Activated CD8-positive, alpha-beta memory T cell treated with anti-CD3 and anti-CD28 coated beads, Interleukin-2, amount 50 U/mL, for 48 hours (primary cell): ENCODE results near the gene HRH4.

Experiments
- DNase-seq: peaks from one replicate; pipeline ENCODE4 v3.0.0-alpha.2; 2020

Gene HRH4, protein sequence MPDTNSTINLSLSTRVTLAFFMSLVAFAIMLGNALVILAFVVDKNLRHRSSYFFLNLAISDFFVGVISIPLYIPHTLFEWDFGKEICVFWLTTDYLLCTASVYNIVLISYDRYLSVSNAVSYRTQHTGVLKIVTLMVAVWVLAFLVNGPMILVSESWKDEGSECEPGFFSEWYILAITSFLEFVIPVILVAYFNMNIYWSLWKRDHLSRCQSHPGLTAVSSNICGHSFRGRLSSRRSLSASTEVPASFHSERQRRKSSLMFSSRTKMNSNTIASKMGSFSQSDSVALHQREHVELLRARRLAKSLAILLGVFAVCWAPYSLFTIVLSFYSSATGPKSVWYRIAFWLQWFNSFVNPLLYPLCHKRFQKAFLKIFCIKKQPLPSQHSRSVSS

DNA sequence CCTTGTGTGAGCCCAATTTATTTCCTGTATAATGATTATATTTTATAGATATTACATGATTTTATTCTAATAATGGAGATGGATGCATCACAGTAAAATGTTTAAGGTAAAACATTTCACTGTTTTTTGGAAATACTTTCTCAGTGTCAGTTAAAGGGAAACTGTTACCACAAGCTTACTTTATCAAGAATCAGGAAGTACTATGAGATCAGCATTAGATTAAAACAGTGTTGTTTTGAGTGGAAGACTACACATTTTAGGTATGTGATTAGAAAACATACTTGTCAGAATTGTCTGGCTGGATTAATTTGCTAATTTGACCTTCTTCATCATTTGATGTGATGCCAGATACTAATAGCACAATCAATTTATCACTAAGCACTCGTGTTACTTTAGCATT is at the start of gene HRH4:
Gene HRH4 (plus strand): TSS at position 250 of the 400 bp plus-strand sequence. CDS start 92 bp downstream, at position 342.
- DNase-seq: no peak

DNA sequence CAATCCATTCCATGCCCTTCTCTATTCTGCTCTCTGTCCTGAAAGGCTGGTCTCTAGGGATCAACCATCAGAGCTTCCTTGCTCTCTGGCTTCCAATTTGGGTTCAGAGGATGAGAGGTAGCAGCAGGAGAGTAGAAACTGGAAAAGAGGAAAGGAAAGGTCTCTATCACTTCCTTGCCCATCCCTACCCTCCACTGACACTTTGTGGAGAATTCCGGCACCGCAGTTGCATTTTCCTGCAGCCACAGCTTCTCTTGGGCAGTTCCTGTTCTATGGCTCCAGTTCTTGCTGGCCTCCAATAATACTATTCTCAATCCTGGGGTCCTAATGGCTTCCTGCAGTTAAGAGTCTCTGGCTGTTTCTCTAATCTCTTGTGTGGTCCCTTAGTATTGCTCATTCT is 47.3 kb upstream of the HRH4 start:
- no peak for DNase-seq

- peak; percentile 62 for DNase-seq
Observed at GRCh38 chr18:24414349-24415003, 46.0 kb upstream of the HRH4 start.

GRCh38 chr18:24417480-24417879 is 43.0 kb upstream of the HRH4 start:
- no peak for DNase-seq

- DNase-seq: no peak
Observed at GRCh38 chr18:24420551-24420950, 39.9 kb upstream of the HRH4 start.

- no peak for DNase-seq
Observed at GRCh38 chr18:24421831-24422230, 38.6 kb upstream of the HRH4 start.

GRCh38 chr18:24426073-24426397 is 34.4 kb upstream of the HRH4 start:
- no peak for DNase-seq

DNA sequence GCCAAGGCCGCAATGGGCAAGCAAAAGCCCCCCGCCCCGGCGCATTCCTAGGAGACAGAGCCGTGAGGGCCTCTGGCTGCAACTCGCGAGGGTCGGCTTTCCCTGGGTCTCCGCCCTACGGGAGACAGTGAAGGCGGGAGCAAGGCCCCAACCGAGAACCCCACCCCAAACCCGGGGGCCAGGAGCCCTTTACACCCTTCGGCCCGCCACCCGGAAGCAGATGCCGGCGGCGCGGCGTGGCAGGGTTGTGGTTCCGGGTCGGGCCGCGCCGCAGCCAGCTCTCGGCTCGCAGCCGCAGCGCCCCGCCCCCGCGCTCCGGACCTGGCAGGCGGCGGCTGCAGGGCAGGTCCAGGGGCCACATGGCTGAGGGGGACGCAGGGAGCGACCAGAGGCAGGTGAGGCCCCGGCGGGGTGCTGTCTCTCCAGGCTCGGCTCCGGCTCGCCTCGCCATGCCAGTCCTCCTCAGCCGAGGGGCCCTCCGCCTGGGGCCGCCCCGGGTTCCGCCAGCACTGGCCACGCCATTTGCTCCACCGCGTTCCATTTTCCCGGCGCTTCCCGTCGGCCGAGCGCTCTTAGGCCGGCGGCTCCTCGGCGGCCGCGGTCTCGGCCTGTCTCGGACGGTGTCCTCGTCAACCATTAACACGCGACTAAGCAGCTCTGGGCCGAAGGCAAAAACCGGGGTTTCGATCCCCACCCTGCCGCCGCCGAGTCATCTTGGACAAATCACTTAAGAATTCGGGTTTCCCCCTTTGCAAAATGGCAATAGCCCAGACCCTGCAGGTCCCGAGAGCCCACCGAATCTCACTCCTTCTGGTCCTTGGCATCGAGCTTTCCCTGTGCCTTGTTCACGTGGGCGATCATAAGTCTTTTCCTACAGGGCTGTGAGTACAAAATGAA is 33.8 kb upstream of the HRH4 start, which contains the start of gene IMPACT:
Gene IMPACT (plus strand): TSS at position 273 of the 897 bp plus-strand sequence. CDS start 87 bp downstream, at position 360.
- DNase-seq: peak; percentile 89

GRCh38 chr18:24427484-24427883 is 33.0 kb upstream of the HRH4 start:
- no peak for DNase-seq

- no peak for DNase-seq
Observed at GRCh38 chr18:24428709-24429108, 31.7 kb upstream of the HRH4 start.

DNA sequence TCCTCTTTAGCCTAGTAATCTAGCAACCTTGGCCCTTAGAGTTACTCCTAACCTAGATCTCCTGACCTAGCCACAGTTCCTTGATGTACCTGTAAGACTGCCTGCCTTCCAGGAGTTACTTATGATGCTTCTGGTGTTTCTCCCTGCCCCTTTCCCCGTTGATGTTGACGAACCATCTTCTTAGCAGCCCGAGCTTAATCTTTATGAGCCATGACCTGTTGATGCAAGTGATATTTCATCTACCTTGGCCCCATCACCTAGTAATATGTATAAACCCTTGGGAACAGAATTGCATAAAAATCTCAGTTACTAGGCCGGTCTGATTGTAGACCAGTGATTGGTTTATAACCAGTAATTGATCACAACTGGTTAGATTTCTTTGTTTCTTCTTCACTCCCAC is 31.2 kb upstream of the HRH4 start:
- DNase-seq: no peak

DNA sequence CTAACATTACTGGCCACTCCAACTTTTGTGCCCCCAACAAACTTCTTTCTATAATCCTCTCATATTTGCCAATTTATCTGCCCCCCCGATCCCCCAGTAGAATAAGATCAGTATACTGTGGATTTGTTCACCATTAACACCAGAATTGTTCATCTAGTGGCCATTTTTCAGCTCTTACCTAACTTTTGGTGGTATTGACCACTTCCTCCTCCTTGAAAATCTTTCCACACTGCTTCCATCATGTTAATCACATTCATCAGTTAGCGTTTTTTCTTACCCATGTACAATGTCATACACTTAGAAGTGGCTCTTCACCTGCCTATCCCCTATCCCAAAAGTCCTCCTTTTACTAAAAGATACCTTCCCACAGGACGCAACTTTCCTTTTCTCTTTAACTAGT is 27.8 kb upstream of the HRH4 start:
- no peak for DNase-seq

DNA sequence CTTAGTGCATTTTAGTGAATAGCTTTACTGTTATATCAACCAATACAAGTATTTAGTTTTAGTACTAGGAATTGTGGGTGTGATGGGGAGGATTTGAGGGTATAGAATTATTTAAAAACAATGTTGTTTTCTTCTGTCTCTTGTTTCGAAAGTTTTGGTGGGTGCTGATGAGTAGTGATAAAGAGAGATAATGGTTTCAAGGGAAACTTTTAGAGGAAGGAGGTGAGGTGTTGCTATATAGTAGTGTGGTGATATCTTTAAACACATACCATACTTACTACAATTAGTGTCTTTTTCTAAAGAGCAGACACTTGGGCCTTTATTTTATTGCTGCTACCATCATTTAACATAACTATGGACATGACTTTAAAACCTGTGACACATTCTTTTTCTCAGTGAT is 23.5 kb upstream of the HRH4 start:
- no peak for DNase-seq

DNA sequence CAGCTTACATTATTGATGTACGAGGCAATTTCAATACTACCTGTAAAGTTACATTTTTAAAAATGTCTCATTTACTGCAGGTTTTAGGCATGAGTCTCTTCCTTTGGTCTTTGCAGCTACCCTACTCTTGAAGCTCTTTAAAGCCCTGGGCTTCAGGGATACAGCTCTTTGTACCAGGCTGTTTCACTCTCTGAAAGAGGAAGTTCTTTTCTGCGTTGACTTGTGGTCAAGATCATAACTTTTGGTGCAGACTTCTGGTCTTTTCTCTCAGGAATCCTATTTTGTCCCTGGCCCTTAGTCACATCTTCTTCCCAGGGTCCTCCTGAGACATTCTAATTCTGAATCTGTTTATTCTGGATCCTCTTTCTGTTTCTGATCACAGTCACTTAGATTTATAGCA is 16.6 kb upstream of the HRH4 start:
- no peak for DNase-seq

DNA sequence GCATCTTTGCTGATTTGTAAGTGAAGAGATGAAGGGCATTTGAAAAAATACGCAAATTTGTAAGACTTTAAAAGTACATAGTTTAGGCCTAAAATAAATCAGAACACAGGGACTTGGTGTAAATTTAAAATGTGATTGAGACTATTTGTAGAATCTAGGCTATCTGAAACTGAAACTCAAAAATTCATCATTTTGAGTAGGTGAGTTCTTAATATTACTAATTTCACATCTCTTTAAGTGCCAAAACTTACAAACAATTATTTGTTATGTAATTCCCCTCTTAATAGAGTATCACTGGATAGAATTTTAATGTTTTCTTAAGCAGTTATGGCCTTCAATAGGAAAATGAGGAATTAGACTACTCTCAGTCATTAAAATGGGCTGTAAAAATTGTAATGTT is 14.0 kb upstream of the HRH4 start:
- no peak for DNase-seq

- no peak for DNase-seq
Observed at GRCh38 chr18:24446953-24447538, 13.4 kb upstream of the HRH4 start.

GRCh38 chr18:24447961-24448360 is 12.5 kb upstream of the HRH4 start:
- DNase-seq: no peak

DNA sequence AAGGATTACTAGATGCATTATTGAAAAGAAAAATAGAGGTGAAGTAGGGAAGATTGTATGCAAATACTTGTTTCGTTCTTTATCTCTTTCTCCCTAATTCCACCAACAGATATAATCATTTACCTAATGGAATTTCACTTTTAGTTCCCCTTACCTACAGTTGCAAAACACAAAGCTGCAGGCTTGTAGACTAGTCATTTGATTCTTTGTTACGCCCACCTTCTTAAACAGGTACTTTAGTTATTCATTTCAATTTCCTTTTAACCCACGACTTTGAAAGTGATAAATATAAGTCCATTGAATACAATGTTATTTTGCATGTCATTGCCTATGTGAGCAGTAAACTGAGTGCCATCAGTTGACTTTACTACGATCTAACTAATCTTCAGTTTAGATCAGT is 3.9 kb upstream of the HRH4 start:
- no peak for DNase-seq

DNA sequence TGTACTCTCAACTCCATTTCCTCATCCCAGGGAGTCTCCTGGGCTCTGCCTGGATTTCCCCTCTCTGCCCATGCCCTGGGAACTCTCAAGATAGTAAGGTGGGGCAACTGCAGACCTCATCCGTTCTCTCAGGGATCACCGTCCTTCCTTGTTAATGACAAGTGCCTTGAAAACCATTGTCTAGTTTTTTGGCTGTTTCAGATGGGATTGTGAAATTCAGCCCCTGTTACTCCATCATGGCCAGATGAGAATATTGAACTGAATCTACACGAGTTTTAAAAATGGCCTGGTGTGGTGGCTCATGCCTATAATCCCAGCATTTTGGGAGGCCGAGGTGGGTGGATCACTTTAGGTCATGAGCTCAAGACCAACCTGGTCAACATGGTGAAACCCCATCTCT is 665 bp upstream of the HRH4 start:
- no peak for DNase-seq

GRCh38 chr18:24461996-24462395 is 1.6 kb downstream of the HRH4 start:
- no peak for DNase-seq

- DNase-seq: no peak
Observed at GRCh38 chr18:24462838-24463775, 2.7 kb downstream of the HRH4 start.

- no peak for DNase-seq
Observed at GRCh38 chr18:24465486-24465885, 5.0 kb downstream of the HRH4 start.
